GM13977 (cell line): Measurements from ENCODE around the gene WNT1.
A peak's percentile ranks its signal among the peaks of the same experiment; 100 is the strongest.

Experiments
- DNase-seq: peaks from one replicate; pipeline ENCODE4 v3.0.0; 2012; ENCODE audit warnings: low spot score
- in situ Hi-C: fragments of 300-500 bp; cut with MboI; formaldehyde crosslinking; loops from one replicate; pipeline ENCODE4 v1.12.0; 2022; ENCODE audit warnings: low sequenced_read_pairs, low pct_unique_long_range_greater_than_20kb, mixed read lengths, inconsistent platforms; ENCODE audit not compliant: unreplicated experiment
- TF ChIP-seq, protein P1 (sequence below): IDR thresholded peaks from 2 replicates; pipeline ENCODE4 v1.5.1; 2012; ENCODE audit warnings: mild to moderate bottlenecking, control low read depth; ENCODE audit not compliant: insufficient read depth; ENCODE audit errors: extremely low read depth, missing control alignments

WNT1 gene

DNA sequence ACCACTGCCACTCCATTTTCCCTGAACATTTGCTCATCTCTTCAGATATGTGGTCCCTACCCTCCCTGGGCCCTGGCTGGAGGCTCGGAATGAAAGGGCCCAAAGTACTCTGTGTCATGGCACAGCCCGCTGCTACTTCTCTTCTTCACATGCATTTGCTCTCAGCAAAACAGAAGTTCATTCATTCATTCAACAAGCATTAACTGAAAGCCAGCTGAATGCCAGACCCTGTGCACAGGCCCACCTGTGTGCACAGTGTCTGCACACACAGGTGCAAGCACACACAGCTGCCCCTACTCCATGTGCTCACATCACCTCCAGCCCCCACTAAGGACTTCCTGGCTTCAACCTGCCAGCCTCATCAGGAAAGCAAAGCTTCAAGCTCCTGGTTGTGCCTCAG is 7.8 kb downstream of the WNT1 start:
- DNase-seq = no peak
- in situ Hi-C loops = no loop called here
- TF ChIP-seq, protein P1, sequence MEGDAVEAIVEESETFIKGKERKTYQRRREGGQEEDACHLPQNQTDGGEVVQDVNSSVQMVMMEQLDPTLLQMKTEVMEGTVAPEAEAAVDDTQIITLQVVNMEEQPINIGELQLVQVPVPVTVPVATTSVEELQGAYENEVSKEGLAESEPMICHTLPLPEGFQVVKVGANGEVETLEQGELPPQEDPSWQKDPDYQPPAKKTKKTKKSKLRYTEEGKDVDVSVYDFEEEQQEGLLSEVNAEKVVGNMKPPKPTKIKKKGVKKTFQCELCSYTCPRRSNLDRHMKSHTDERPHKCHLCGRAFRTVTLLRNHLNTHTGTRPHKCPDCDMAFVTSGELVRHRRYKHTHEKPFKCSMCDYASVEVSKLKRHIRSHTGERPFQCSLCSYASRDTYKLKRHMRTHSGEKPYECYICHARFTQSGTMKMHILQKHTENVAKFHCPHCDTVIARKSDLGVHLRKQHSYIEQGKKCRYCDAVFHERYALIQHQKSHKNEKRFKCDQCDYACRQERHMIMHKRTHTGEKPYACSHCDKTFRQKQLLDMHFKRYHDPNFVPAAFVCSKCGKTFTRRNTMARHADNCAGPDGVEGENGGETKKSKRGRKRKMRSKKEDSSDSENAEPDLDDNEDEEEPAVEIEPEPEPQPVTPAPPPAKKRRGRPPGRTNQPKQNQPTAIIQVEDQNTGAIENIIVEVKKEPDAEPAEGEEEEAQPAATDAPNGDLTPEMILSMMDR = no peak

DNA sequence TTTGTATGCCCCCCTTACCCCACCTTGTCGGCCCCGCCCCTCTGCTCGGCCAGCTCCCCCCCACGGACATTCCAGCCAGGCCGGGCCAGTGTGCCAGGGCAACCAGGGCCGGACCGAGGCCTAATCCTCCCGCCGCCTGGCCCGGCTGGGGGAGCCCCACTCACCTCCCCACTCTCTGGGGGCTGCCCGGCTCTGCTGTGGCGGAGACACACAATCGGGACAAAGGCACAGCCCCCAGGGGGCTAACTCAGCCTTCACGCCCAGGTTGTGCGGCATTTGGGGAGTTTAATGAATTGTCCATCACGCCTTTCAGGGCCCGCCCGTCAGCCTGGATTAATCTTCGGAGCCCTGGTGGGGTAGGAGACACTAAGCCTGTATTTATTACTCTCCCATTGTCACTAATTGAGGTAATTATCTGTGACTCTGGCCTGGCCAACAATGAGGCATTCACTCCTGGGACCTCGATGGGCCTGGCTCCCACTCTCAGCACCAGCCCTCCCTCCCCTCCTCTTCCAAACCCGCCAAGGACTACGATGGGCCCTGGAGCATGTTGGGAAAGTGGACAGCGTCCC is 8.7 kb downstream of the WNT1 start:
- in situ Hi-C loops = no loop called here
- DNase-seq = no peak
- TF ChIP-seq, protein P1 = no peak

- DNase-seq = peak; percentile 86
- in situ Hi-C loops = no loop called here
- TF ChIP-seq, protein P1 = peak; percentile 82
Observed at GRCh38 chr12:48988030-48988649, 10.0 kb downstream of the WNT1 start.

DNA sequence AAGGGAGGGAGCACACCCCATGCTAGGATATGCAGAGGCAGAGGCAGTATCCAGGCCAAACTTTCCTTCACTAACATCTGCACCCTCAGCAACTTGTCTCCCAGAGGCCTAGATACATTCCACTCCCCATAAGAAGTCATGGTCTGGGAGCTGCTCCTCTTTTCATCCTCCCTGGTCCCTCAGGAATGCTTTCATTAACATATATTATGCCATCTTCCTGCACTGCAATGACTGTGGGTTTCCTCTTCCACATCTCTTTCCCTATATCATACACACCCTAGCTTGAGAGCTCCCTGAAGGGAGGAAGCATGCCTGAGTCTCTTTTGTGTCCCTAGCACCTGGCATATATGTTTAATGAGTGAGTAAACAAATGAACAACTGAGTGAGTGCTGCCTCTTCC is 12.4 kb downstream of the WNT1 start:
- in situ Hi-C loops = no loop called here
- TF ChIP-seq, protein P1 = no peak
- no peak for DNase-seq

- in situ Hi-C loops = no loop called here
- TF ChIP-seq, protein P1 = no peak
- no peak for DNase-seq
Observed at GRCh38 chr12:48991247-48992050, 13.3 kb downstream of the WNT1 start.

DNA sequence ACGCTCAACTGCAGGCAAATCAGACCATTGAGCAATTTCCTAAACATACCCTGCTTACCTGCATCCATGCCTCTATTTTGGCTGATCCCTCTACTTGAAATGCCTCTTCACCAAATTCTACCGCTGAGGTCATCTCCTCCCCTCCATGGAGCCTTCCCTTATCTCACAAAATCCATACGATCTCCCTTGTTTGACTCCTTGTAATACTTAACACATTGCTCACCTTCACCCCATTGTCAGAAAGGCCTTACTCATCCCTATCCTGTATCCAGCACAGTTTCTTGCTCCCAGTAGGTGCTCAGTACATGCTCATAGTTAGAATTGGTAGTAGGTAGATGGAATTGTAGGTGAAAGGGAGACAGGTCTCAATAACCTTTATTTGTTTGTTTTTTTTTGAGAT is 15.7 kb downstream of the WNT1 start:
- no peak for DNase-seq
- TF ChIP-seq, protein P1 = no peak
- in situ Hi-C loops = no loop called here
